MG63 (cell line): ENCODE results near the gene NOTCH4. TPM values are rescaled to one million over a fixed set of nuclear protein-coding genes. Genes with fewer than 3 reads are reported as not detected.
"Not testable (repeated sequence)": the region's sequence is repeated elsewhere in the genome, so short reads cannot be mapped to it uniquely, and the experiment has no call there.

Experiments
- DNase-seq: peaks from one replicate; pipeline ENCODE4 v3.0.0-alpha.2; 2020
- H3K27me3 ChIP-seq: fragments of 250-450 bp; sonication (Bioruptor Pico); 2 replicates; pipeline ENCODE4 v1.5.1; 2020; ENCODE audit warnings: mild to moderate bottlenecking, moderate library complexity
- H3K36me3 ChIP-seq: fragments of 250-450 bp; sonication (Bioruptor Pico); 2 replicates; pipeline ENCODE4 v1.5.1; 2020; ENCODE audit warnings: mild to moderate bottlenecking, moderate library complexity
- H3K4me3 ChIP-seq: fragments of 250-450 bp; sonication (Bioruptor Pico); 2 replicates; pipeline ENCODE4 v1.5.1; 2020; ENCODE audit warnings: mild to moderate bottlenecking, moderate library complexity
- H3K9me3 ChIP-seq: fragments of 250-450 bp; sonication (Bioruptor Pico); 2 replicates; pipeline ENCODE4 v1.5.1; 2020; ENCODE audit warnings: mild to moderate bottlenecking, moderate library complexity
- total RNA-seq: library from RNA; depleted of rRNA; stranded (reverse); fragments of >200 nt; shearing (Covaris generic); gene quantifications from 2 replicates; pipeline ENCODE4 v1.2.3, GENCODE V29; 2014; ENCODE audit warnings: low replicate concordance

NOTCH4 gene
- total RNA-seq, 1 experiment from 2014 or later, result not detected

DNA sequence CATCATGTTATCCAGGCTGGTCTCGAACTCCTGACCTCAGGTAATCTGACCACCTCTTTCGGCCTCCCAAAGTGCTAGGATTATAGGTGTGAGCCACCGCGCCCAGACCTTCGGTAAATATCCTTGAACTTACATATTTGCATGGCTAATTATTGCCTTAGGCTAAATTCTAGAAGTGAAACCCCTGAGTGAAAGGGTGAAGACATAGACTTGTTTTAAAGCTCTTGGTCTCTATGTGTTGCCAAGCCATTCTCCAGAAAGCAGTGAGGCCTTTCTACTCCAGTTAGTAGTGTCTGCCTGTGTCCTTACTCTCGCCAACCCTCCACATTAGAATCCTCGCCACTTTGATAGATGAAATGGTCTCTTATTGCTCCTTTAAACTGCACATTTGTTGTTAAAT, 2.6 kb upstream of the NOTCH4 start:
- H3K4me3 ChIP-seq, result no peak overlapping the region
- DNase-seq, result no peak
- H3K36me3 ChIP-seq, result no peaks in the 10 kb centered on the region
- H3K9me3 ChIP-seq, result no peaks in the 10 kb centered on the region
- no peaks in the 10 kb centered on the region for H3K27me3 ChIP-seq

DNA sequence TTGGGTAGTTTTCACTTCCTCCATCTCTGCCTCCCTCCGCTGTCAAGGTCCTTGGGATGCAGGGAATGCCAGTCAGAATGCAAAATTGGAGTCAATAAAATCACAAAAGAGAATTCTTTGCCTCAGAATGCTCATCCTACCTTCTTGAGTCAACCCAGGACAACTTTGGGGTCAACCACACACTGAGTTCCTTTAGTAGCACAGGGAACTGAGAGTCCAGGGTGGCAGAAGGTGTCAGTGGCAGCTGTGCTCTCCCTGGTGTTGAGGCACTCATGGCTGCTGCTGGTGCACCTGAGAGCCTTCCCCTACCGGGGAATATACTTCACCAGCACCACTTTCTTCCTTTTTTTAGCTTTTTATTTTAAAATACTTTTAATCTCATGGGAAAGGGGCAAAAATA, 829 bp upstream of the NOTCH4 start:
- no peak for DNase-seq
- no peaks in the 10 kb centered on the region for H3K9me3 ChIP-seq
- H3K36me3 ChIP-seq, result no peaks in the 10 kb centered on the region

DNA sequence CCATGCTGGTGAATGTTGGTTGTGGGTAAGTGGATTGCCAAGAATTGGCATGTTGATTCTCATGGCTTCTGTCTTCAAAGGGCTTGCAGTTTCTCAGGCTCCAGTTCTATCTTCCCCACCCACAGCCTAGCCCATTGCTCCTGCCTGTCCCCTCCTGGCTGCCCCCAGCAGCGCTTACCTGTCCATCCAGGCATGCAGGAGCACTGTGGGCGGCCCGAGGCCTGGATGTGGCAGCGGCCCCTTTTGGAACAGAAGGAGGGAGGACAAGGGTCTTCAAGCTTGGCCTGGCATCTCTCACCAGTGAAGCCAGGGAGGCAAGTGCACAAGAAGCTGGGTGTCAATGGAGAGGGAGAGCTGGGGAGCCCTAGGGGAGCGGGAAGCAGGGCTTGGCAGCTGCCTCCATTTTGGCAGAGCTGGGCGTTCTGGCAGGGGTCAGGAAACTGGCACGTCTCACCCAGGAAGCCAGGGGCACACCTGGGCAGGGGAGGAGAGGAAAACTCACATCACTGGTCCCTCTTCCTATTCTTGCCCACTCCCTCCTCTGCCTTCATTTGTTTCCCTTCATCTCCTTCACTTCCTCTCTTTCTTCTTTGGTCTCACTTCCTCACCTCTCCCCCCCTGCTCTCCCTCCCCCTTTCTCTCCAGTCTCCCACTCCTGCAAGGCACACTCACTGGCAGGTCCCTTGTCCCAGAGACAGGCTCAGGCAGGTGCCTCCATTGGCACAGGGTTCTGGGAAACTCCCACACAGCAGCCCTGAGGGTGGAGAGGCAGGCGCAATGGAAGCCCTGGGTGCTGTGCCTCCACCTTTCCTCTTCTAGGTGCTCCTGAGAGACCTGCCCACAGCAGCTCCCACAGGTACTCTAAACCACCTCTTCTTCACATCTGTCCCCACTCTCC, 1.3 kb downstream of the NOTCH4 start:
- Histone ChIP-seq H3K9me3 (no peaks in the 10 kb centered on the region), H3K36me3 (no peaks in the 10 kb centered on the region), H3K4me3 (no peak overlapping the region), H3K27me3 (no peaks in the 10 kb centered on the region)
- DNase-seq, result no peak

More for the DNA sequence above, 829 bp upstream of the NOTCH4 start:
- no peaks in the 10 kb centered on the region for H3K27me3 ChIP-seq
- H3K4me3 ChIP-seq, result no peak overlapping the region

DNA sequence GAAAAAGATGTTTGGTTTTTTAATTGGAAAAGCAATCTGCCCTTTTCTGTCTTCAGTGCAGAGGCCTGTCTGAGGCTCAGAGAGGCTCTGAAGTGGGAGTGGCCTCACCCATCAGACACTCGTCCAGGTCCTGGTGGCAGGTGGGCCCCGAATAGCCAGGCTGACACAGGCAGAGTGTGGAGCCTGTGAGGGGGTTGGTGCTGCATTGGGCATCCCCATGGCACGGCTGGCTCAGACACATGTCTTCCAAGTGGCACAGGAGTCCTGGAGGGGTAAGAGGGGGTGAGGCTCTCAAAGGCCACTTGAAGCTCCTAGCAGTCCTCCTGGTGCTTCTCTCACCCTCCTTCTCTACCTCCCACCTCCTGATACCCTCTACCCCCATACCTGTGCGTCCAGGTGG, 3.8 kb downstream of the NOTCH4 start:
- Histone ChIP-seq H3K36me3 (no peaks in the 10 kb centered on the region), H3K27me3 (no peaks in the 10 kb centered on the region), H3K4me3 (no peak overlapping the region), H3K9me3 (no peaks in the 10 kb centered on the region)
- no peak for DNase-seq

DNA sequence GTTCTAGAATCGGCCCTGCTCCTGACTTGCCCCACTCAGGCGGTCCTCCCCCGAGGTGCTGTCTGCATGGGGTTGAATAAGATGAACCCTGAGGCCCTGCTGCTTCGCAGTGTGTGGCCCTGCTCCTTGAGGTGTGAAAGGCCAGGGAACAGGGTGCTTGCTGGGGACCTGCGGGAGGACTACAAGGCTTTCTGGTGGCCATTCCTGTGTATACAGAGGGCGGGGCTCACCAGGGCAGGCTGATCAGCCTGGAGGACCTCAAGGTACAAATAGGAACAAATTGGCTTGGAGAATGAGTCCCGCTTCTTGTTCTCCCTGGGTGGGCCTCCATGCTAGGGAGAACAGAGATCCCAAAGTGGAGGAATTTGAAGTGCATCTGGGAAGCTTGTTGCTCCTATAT, 5.7 kb downstream of the NOTCH4 start:
- Histone ChIP-seq H3K4me3 (no peak overlapping the region), H3K27me3 (no peaks in the 10 kb centered on the region), H3K9me3 (no peaks in the 10 kb centered on the region), H3K36me3 (no peaks in the 10 kb centered on the region)
- DNase-seq, result no peak

DNA sequence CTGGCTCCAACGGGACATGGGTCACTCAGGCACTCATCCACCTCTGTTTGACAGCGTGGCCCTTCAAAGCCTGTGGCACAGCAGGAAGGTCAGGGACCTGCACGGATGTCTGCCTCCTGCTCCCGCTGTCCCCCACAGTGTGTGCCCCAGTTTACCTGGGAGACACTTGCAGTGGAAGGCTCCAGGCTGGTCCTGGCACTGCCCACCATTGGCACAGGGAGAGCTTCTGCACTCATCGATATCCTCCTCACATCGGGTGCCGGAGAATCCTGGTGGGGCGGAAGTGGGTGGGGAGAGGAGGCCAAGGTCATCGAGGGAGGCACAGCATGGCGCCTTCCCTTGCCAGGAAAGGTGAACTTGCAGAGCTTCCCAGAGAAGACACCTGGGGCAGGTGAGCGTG, 6.9 kb downstream of the NOTCH4 start:
- Histone ChIP-seq H3K4me3 (no peak overlapping the region), H3K9me3 (no peaks in the 10 kb centered on the region), H3K27me3 (no peaks in the 10 kb centered on the region), H3K36me3 (no peaks in the 10 kb centered on the region)
- no peak for DNase-seq

DNA sequence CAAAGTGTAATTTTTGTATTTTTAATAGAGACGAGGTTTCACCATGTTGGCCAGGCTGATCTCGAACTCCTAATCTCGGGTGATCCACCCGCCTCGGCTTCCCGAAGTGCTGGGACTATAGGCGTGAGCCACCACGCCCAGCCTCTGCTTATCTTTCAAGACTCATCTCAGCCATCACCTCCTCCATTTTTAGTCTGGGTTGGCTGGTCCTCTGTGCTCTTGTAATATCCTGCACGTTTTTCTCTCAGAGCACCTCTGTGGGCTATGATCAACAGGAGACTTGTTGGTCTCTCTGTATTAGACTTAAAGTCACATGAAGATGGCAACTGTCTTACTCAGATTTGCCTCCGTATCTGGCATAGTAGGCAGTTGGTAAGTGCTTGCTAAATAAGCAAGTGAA, 7.6 kb downstream of the NOTCH4 start:
- DNase-seq, result no peak
- Histone ChIP-seq H3K9me3 (no peaks in the 10 kb centered on the region), H3K4me3 (no peak overlapping the region), H3K27me3 (no peaks in the 10 kb centered on the region), H3K36me3 (no peaks in the 10 kb centered on the region)

DNA sequence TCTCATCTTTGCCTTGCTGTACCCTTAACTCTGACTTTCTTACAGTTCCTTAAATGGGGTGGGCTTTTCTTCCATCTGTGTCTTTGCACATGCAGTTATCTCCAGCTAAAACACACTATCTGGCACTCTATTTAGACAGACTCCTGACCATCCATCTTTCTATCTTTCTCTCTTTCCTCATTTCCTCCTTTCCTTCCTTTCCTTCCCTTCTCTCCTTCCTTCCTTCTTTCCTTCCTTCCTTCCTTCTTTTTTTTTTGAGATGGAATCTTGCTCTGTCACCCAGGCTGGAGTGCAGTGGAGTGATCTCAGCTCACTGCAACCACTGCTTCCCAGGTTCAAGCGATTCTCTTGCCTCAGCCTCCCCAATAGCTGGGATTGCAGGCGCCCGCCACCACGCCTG, 8.2 kb downstream of the NOTCH4 start:
- no peaks in the 10 kb centered on the region for H3K36me3 ChIP-seq
- H3K27me3 ChIP-seq, result no peaks in the 10 kb centered on the region
- H3K4me3 ChIP-seq, result no peak overlapping the region
- H3K9me3 ChIP-seq, result no peaks in the 10 kb centered on the region
- DNase-seq, result no peak

DNA sequence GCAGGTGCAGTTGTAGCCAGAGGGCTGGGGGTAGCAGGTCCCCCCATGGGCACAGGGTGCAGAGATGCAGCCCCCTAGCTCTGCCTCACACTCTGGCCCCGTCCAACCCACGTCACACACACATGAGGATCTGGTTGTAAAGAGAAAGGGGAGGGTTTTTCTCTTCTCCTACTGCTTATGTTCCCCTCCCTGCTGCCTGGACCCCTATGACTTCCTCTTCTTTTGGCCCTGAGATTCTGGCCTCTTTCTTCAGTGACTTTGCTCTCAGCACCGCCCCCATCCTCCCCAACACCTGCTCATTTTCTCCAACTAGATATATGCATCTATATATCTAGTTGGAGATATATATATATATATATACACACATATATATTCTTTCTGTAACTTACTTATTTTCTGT, 9.7 kb downstream of the NOTCH4 start:
- H3K27me3 ChIP-seq, result no peaks in the 10 kb centered on the region
- no peaks in the 10 kb centered on the region for H3K36me3 ChIP-seq
- H3K9me3 ChIP-seq, result no peaks in the 10 kb centered on the region
- H3K4me3 ChIP-seq, result no peak overlapping the region
- no peak for DNase-seq

DNA sequence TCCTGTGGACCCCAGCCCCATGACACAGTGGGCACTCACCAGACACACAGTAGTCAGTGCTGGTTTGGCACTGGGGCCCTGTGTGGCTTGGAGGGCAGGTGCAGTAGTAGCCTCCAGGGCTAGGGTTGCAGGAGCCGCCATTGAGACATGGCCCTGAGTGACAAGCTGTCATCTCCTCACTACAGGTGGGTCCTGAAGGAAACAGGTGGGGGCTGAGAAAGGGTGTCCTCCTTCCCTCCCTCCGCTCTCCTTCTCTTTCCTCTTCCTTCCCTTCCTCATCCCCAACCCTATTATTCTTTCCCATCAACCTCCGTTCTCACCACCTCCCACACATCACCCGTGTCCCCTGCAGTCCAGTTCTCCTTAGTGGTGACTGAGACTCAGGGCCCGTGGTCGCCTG, 10.2 kb downstream of the NOTCH4 start:
- Histone ChIP-seq H3K27me3 (no peaks in the 10 kb centered on the region), H3K36me3 (no peaks in the 10 kb centered on the region), H3K9me3 (no peaks in the 10 kb centered on the region), H3K4me3 (no peak overlapping the region)
- DNase-seq, result no peak

DNA sequence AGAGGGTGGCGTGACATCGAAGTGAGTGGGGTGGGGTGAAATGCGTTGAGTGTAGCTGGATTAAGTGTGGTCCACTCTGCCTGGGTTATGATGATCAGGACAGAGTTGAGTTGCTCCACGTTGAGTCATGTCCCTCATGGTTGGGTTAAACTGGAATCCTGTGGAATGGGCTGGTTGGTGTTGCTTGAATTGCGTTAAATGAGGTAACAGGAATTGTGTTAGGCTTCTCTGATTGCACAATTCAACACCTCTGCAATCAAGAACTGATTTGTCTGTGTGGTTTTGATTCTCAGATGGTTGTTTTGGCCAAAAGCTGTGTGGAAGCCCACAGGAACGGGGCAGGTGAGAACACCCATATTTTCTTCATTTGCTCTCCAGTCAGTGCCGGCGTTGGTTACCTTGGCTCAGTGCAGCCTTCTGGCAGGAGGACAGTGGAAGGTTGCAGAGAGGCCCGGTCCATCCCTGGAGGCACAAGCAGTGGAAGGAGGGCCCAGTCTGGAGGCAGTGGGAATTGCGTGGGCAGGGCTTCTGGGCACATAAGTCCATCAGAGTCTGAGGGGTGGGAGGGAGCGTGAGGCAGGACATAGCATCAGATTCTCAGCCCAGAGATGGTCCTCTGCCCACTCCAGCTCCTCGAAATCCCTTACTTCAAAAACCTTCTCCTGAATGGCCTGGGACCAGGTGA, 11.6 kb downstream of the NOTCH4 start:
- DNase-seq, result no peak
- Histone ChIP-seq H3K36me3 (no peaks in the 10 kb centered on the region), H3K9me3 (no peaks in the 10 kb centered on the region), H3K4me3 (no peak overlapping the region), H3K27me3 (no peaks in the 10 kb centered on the region)

DNA sequence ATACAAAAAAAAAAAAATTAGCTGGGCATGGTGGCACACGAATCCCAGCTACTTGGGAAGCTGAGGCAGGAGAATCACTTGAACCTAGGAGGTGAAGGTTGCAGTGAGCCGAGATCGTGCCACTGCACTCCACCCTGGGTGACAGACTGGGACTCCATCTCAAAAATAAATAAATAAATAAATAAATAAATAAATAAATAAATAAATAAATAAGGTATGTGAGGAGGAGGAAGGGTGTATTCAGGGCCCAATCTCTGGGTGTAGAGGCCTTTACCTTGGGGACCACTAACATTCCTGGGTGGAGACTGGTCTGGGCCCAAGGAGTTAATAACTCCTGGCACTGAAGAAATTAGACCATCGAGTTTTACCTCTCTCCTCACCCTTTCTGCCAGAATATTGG, 12.4 kb downstream of the NOTCH4 start:
- H3K36me3 ChIP-seq, H3K4me3 ChIP-seq, H3K9me3 ChIP-seq, H3K27me3 ChIP-seq, DNase-seq: not testable (repeated sequence)

DNA sequence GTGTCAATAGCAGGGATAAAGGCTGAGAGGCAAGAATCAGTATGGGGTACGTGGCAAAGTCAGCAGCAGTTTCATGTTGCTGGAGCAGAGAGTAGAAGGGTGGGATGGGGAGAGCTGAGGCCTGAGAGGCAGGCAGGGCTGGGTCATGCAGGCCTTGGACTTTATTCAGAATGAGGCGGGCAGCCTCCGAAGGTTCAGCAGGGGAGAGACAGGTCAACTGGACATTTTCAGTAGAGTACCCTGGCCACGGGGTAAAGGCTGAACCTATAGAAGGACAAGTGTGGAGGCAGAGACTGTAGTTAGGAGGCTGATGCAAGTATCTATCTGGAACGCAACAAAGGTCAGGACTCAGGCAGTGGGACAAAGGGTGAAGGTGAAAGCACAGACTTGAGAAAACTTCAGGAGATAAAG, 13.7 kb downstream of the NOTCH4 start:
- Histone ChIP-seq H3K36me3 (no peaks in the 10 kb centered on the region), H3K27me3 (0 out of 2 replicates have a peak, but pooled peaks cover 2% of the 10 kb centered on the region), H3K4me3 (no peak overlapping the region), H3K9me3 (peaks cover 2% of the 10 kb centered on the region; the same call in 1 of the 2 replicates)
- DNase-seq, result no peak

DNA sequence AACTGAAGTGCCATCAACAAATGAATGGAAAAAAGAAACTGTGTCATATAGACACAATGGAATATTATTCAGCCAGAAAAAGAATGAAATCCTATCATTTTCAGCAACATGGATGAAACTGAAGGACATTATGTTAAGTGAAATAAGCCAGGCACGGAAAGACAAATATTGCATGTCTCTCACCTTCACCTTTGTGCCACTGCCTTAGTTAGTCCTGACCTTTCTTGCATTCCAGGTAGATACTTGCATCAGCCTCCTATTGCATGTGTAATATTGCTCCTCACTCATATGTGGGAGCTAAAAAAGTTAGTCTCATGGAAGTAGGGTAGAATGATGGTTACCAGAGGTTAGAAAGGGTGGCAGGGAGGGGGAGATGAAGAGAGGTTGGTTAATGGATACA, 14.9 kb downstream of the NOTCH4 start:
- no peak for DNase-seq
- H3K36me3 ChIP-seq, result no peaks in the 10 kb centered on the region
- no peak overlapping the region for H3K4me3 ChIP-seq
- H3K27me3 ChIP-seq, result 0 out of 2 replicates have a peak, but pooled peaks cover 2% of the 10 kb centered on the region
- peaks cover 2% of the 10 kb centered on the region; the same call in 1 of the 2 replicates for H3K9me3 ChIP-seq

DNA sequence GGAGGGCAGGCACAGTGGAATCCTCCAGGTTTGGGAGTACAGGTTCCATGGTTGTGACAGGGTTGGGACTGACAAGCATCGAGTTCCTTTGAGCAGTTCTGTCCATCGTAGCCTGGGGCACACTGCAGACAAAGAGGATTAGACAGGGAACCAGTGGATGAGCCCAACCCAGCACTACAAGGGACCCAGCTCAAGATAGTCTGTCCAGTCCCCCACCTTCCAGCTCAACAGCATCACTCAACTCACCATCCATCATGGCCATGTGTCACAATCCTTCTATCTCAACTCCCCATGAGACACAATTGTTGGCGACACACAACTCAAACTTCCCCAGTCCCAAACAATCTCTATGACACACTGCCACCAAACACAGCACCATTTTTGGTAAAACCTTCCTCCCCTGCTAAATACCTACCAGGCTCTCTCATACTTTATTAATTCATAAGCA, 19.6 kb downstream of the NOTCH4 start:
- Histone ChIP-seq H3K9me3 (peaks cover 2% of the 10 kb centered on the region; the same call in 1 of the 2 replicates), H3K4me3 (no peak overlapping the region), H3K27me3 (0 out of 2 replicates have a peak, but pooled peaks cover 2% of the 10 kb centered on the region), H3K36me3 (no peaks in the 10 kb centered on the region)
- no peak for DNase-seq

DNA sequence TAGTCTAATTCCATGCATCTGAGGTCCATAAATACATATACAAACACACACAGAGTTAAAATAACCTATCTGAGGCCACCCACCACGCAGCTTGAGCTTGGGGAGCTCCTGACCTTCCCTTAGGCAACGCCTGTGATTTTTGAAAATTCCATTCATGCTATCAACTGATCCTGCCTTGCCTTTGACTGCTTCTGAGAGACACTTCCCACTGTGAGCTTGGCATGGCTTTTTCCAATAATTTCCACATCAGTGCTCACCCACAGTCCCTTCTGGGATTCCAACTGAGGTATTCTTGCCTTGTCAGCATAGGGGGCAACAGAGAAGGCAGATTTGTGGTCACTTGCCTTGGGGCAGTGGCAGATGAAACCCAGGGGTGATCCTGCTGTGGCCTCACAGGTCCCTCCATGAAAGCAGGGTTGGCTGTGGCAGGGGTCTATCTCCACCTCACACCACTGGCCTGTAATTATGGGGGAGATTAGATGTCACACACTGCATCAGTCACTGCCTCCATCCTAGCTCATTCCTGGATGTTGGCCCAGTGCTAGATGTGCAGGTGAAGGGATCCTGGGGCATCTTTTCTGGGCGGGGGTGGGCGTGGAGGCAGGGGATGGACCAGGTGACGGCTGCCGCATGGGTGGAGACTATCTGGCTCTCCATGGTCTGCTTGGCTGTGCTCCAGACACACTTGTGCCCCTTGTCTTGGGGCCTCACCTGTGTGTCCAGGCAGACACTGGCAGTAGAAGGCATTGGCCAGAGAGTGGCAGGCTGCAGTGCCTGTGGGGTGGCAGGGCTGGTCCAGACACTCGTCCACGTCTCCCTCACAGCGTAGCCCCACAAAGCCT, 20.2 kb downstream of the NOTCH4 start:
- no peak for DNase-seq
- no peak overlapping the region for H3K4me3 ChIP-seq
- no peaks in the 10 kb centered on the region for H3K36me3 ChIP-seq
- H3K27me3 ChIP-seq, result 0 out of 2 replicates have a peak, but pooled peaks cover 2% of the 10 kb centered on the region
- peaks cover 2% of the 10 kb centered on the region; the same call in 1 of the 2 replicates for H3K9me3 ChIP-seq

DNA sequence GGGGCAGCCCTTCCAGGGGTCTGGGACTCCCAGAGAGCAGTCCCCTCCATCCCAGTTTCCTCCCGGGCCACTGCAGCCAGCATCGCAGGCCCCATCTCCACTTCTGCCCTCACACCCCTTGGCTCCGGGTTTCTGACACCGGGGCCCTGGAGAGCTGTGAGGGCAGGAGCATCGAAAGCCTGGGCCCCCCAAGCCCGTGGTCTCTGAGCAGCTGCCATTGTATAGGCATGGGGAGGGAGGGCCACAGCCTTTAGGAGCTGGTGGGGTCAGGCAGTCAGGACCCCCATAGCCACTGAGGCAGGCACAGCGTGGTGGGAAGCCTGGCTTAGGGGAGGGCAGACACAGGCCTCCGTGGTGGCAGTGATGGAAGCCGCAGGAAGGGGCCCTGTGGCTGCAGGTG, 21.7 kb downstream of the NOTCH4 start:
- peaks cover 2% of the 10 kb centered on the region; the same call in 1 of the 2 replicates for H3K9me3 ChIP-seq
- no peak overlapping the region for H3K4me3 ChIP-seq
- DNase-seq, result no peak
- H3K36me3 ChIP-seq, result no peaks in the 10 kb centered on the region
- H3K27me3 ChIP-seq, result 0 out of 2 replicates have a peak, but pooled peaks cover 2% of the 10 kb centered on the region
